ENCODE results near the gene COLGALT1. TPM values are rescaled to one million over a fixed set of nuclear protein-coding genes. Genes with fewer than 3 reads are reported as not detected.
A peak's percentile ranks its signal among the peaks of the same experiment; 100 is the strongest.

Gene COLGALT1
- total and polyA plus RNA-seq, 5 donors from 2014 or later = 17.1 to 40.6 (median 18.3) TPM

- Histone ChIP-seq H3K4me3 (ENCODE audit: low read depth, low read length) (no peak overlapping the region), H3K36me3 (ENCODE audit: control insufficient read depth, insufficient read depth, low read length) (no peaks in the 10 kb centered on the region), H3K9me3 (ENCODE audit: control insufficient read depth in 2 of 2, low read length in 2 of 2) (no peaks in the 10 kb centered on the region), H3K4me1 (ENCODE audit: control insufficient read depth, insufficient read depth, low read length, poor library complexity, severe bottlenecking) (peaks cover 13% of the 10 kb centered on the region), H3K27ac (ENCODE audit: insufficient read depth, low read length, poor library complexity, severe bottlenecking) (no peak overlapping the region), H3K27me3 (ENCODE audit: control insufficient read depth, insufficient read depth, low read length) (peaks cover 9% of the 10 kb centered on the region)
- peaks cover 0 to 10% (median 4%) of the 10 kb centered on the region in 4 donors for H3K4me1 Mint-ChIP-seq
- no peak overlapping the region for H3K4me3 Mint-ChIP-seq
- H3K27me3 Mint-ChIP-seq = peaks cover 47% of the 10 kb centered on the region
- no peak for DNase-seq
- no peak for ATAC-seq (ENCODE audit: low read depth in 2 of 2)
- H3K9me3 Mint-ChIP-seq = peaks cover 0 to 3% (median 0%) of the 10 kb centered on the region in 7 donors
- H3K27ac Mint-ChIP-seq = peak overlapping the region in 1 of 3 donors; percentile 18
- no peaks in the 10 kb centered on the region for H3K36me3 Mint-ChIP-seq
Observed at GRCh38 chr19:17602872-17603510, 47.5 kb downstream of the COLGALT1 start.

GRCh38 chr19:17604372-17605025, 49.0 kb downstream of the COLGALT1 start:
- peaks cover 37% of the 10 kb centered on the region for H3K27me3 Mint-ChIP-seq
- H3K9me3 ChIP-seq (ENCODE audit: control insufficient read depth in 2 of 2, low read length in 2 of 2) = no peaks in the 10 kb centered on the region
- H3K9me3 Mint-ChIP-seq = peaks cover 0 to 3% (median 0%) of the 10 kb centered on the region in 7 donors
- no peak for DNase-seq
- ATAC-seq (ENCODE audit: low read depth in 2 of 2) = no peak
- no peak overlapping the region for H3K4me3 ChIP-seq (ENCODE audit: low read depth, low read length)
- H3K27me3 ChIP-seq (ENCODE audit: control insufficient read depth, insufficient read depth, low read length) = peaks cover 9% of the 10 kb centered on the region
- no peak overlapping the region for H3K27ac ChIP-seq (ENCODE audit: insufficient read depth, low read length, poor library complexity, severe bottlenecking)
- peaks cover 0 to 10% (median 4%) of the 10 kb centered on the region in 4 donors for H3K4me1 Mint-ChIP-seq
- H3K36me3 ChIP-seq (ENCODE audit: control insufficient read depth, insufficient read depth, low read length) = no peaks in the 10 kb centered on the region
- peak overlapping the region in 2 of 4 donors; percentile 28 to 68 for H3K4me3 Mint-ChIP-seq
- no peaks in the 10 kb centered on the region for H3K36me3 Mint-ChIP-seq
- H3K27ac Mint-ChIP-seq = peak overlapping the region in 1 of 3 donors; percentile 0
- peaks cover 13% of the 10 kb centered on the region for H3K4me1 ChIP-seq (ENCODE audit: control insufficient read depth, insufficient read depth, low read length, poor library complexity, severe bottlenecking)

GRCh38 chr19:17605117-17605516, 49.7 kb downstream of the COLGALT1 start:
- peaks cover 37% of the 10 kb centered on the region for H3K27me3 Mint-ChIP-seq
- ATAC-seq (ENCODE audit: low read depth in 2 of 2) (no peak), DNase-seq (no peak)
- H3K27me3 ChIP-seq (ENCODE audit: control insufficient read depth, insufficient read depth, low read length) = peaks cover 9% of the 10 kb centered on the region
- H3K27ac ChIP-seq (ENCODE audit: insufficient read depth, low read length, poor library complexity, severe bottlenecking) = no peak overlapping the region
- H3K36me3 Mint-ChIP-seq = no peaks in the 10 kb centered on the region
- H3K4me3 ChIP-seq (ENCODE audit: low read depth, low read length) = no peak overlapping the region
- H3K4me3 Mint-ChIP-seq = no peak overlapping the region
- peaks cover 0 to 4% (median 0%) of the 10 kb centered on the region in 7 donors for H3K9me3 Mint-ChIP-seq
- peaks cover 0 to 10% (median 4%) of the 10 kb centered on the region in 4 donors for H3K4me1 Mint-ChIP-seq
- no peaks in the 10 kb centered on the region for H3K36me3 ChIP-seq (ENCODE audit: control insufficient read depth, insufficient read depth, low read length)
- H3K9me3 ChIP-seq (ENCODE audit: control insufficient read depth in 2 of 2, low read length in 2 of 2) = no peaks in the 10 kb centered on the region
- peaks cover 13% of the 10 kb centered on the region for H3K4me1 ChIP-seq (ENCODE audit: control insufficient read depth, insufficient read depth, low read length, poor library complexity, severe bottlenecking)
- peak overlapping the region in 1 of 3 donors; percentile 25 for H3K27ac Mint-ChIP-seq

- Histone ChIP-seq H3K36me3 (ENCODE audit: control insufficient read depth, insufficient read depth, low read length) (no peaks in the 10 kb centered on the region), H3K27ac (ENCODE audit: insufficient read depth, low read length, poor library complexity, severe bottlenecking) (no peak overlapping the region), H3K4me3 (ENCODE audit: low read depth, low read length) (no peak overlapping the region), H3K27me3 (ENCODE audit: control insufficient read depth, insufficient read depth, low read length) (peaks cover 9% of the 10 kb centered on the region), H3K4me1 (ENCODE audit: control insufficient read depth, insufficient read depth, low read length, poor library complexity, severe bottlenecking) (peaks cover 13% of the 10 kb centered on the region), H3K9me3 (ENCODE audit: control insufficient read depth in 2 of 2, low read length in 2 of 2) (no peaks in the 10 kb centered on the region)
- peak; percentile 91 to 96 for ATAC-seq (ENCODE audit: low read depth in 2 of 2)
- peak; percentile 68 to 82 (median 81) for DNase-seq
- H3K27ac Mint-ChIP-seq = peak overlapping the region in 1 of 3 donors; percentile 26
- peak overlapping the region in 3 of 4 donors; percentile 79 to 84 (median 80) for H3K4me3 Mint-ChIP-seq
- peaks cover 0 to 4% (median 0%) of the 10 kb centered on the region in 7 donors for H3K9me3 Mint-ChIP-seq
- H3K4me1 Mint-ChIP-seq = peaks cover 0 to 10% (median 4%) of the 10 kb centered on the region in 4 donors
- H3K27me3 Mint-ChIP-seq = peaks cover 37% of the 10 kb centered on the region
- no peaks in the 10 kb centered on the region for H3K36me3 Mint-ChIP-seq
Observed at GRCh38 chr19:17605761-17606589, 50.5 kb downstream of the COLGALT1 start.

- H3K4me1 ChIP-seq (ENCODE audit: control insufficient read depth, insufficient read depth, low read length, poor library complexity, severe bottlenecking) = peaks cover 13% of the 10 kb centered on the region
- no peaks in the 10 kb centered on the region for H3K9me3 ChIP-seq (ENCODE audit: control insufficient read depth in 2 of 2, low read length in 2 of 2)
- H3K9me3 Mint-ChIP-seq = peaks cover 0 to 4% (median 0%) of the 10 kb centered on the region in 7 donors
- H3K4me1 Mint-ChIP-seq = peaks cover 0 to 10% (median 4%) of the 10 kb centered on the region in 4 donors
- DNase-seq = no peak
- no peak overlapping the region for H3K4me3 ChIP-seq (ENCODE audit: low read depth, low read length)
- H3K36me3 ChIP-seq (ENCODE audit: control insufficient read depth, insufficient read depth, low read length) = no peaks in the 10 kb centered on the region
- H3K27me3 Mint-ChIP-seq = peaks cover 32% of the 10 kb centered on the region
- H3K4me3 Mint-ChIP-seq = peak overlapping the region in 3 of 4 donors; percentile 79 to 84 (median 80)
- peak overlapping the region; percentile 26 to 87 (median 78) for H3K27ac Mint-ChIP-seq
- H3K27ac ChIP-seq (ENCODE audit: insufficient read depth, low read length, poor library complexity, severe bottlenecking) = no peak overlapping the region
- H3K36me3 Mint-ChIP-seq = no peaks in the 10 kb centered on the region
- H3K27me3 ChIP-seq (ENCODE audit: control insufficient read depth, insufficient read depth, low read length) = peaks cover 9% of the 10 kb centered on the region
- no peak for ATAC-seq (ENCODE audit: low read depth in 2 of 2)
Observed at GRCh38 chr19:17606590-17607185, 51.2 kb downstream of the COLGALT1 start.

GRCh38 chr19:17607936-17608335, 52.5 kb downstream of the COLGALT1 start:
- H3K4me3 Mint-ChIP-seq = peak overlapping the region in 1 of 4 donors; percentile 50
- peaks cover 0 to 4% (median 0%) of the 10 kb centered on the region in 7 donors for H3K9me3 Mint-ChIP-seq
- DNase-seq (no peak), ATAC-seq (ENCODE audit: low read depth in 2 of 2) (no peak)
- H3K27me3 Mint-ChIP-seq = peaks cover 20% of the 10 kb centered on the region
- Histone ChIP-seq H3K9me3 (ENCODE audit: control insufficient read depth in 2 of 2, low read length in 2 of 2) (no peaks in the 10 kb centered on the region), H3K27me3 (ENCODE audit: control insufficient read depth, insufficient read depth, low read length) (peaks cover 6% of the 10 kb centered on the region), H3K27ac (ENCODE audit: insufficient read depth, low read length, poor library complexity, severe bottlenecking) (no peak overlapping the region), H3K36me3 (ENCODE audit: control insufficient read depth, insufficient read depth, low read length) (no peaks in the 10 kb centered on the region), H3K4me1 (ENCODE audit: control insufficient read depth, insufficient read depth, low read length, poor library complexity, severe bottlenecking) (peaks cover 13% of the 10 kb centered on the region), H3K4me3 (ENCODE audit: low read depth, low read length) (no peak overlapping the region)
- no peak overlapping the region for H3K27ac Mint-ChIP-seq
- no peaks in the 10 kb centered on the region for H3K36me3 Mint-ChIP-seq
- H3K4me1 Mint-ChIP-seq = peaks cover 0 to 10% (median 4%) of the 10 kb centered on the region in 4 donors

GRCh38 chr19:17610384-17610783, 54.9 kb downstream of the COLGALT1 start:
- Mint-ChIP-seq H3K9me3 (peaks cover 0 to 4% (median 0%) of the 10 kb centered on the region in 7 donors), H3K27ac (no peak overlapping the region), H3K36me3 (peaks cover 2% of the 10 kb centered on the region), H3K4me1 (peaks cover 0 to 10% (median 4%) of the 10 kb centered on the region in 4 donors), H3K27me3 (no peaks in the 10 kb centered on the region), H3K4me3 (no peak overlapping the region)
- H3K4me3 ChIP-seq (ENCODE audit: low read depth, low read length) = no peak overlapping the region
- H3K4me1 ChIP-seq (ENCODE audit: control insufficient read depth, insufficient read depth, low read length, poor library complexity, severe bottlenecking) = peaks cover 13% of the 10 kb centered on the region
- no peaks in the 10 kb centered on the region for H3K36me3 ChIP-seq (ENCODE audit: control insufficient read depth, insufficient read depth, low read length)
- H3K9me3 ChIP-seq (ENCODE audit: control insufficient read depth in 2 of 2, low read length in 2 of 2) = no peaks in the 10 kb centered on the region
- no peak overlapping the region for H3K27ac ChIP-seq (ENCODE audit: insufficient read depth, low read length, poor library complexity, severe bottlenecking)
- peak in 2 of 3 donors; percentile 17 to 41 for DNase-seq
- ATAC-seq (ENCODE audit: low read depth in 2 of 2) = no peak
- H3K27me3 ChIP-seq (ENCODE audit: control insufficient read depth, insufficient read depth, low read length) = no peaks in the 10 kb centered on the region
